ENCODE results near the gene GRM7.

DNA sequence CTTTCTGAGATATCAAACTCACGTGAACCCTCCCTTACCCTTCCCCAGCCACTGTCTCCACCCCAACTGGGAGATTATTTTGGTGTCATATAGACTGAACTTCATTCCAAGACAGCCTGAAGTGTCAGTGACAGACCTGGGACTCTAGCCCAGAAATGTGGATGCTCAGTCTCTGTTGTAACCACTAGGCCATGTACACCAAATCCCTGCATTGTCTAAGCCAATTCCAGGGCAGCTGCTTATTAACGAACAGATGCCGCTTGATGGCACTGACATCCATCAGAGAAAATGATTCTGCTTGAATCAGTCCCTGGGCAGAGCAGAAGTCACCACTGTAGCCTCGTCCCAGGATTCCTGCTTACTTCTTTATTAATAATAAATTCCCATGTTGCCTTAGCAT lies 305.5 kb downstream of the GRM7 start:
- no peak for TF ChIP-seq POLR2A (IDR thresholded peaks at IDR 0.05)
- TF ChIP-seq CTCF (IDR thresholded peaks at IDR 0.05) = no peak
